SH-SY5Y (cell line): ENCODE data around the gene UBAP1L.

Source experiments
- GATA2 ChIP-seq: IDR thresholded peaks from 2 replicates; pipeline ENCODE4 v1.6.1; 2011; ENCODE audit warnings: mild to moderate bottlenecking, low read depth, low read length
- GATA3 ChIP-seq: IDR thresholded peaks from 2 replicates; pipeline ENCODE4 v1.6.1; 2011; ENCODE audit warnings: low read depth, mild to moderate bottlenecking, low read length, moderate library complexity

- TF ChIP-seq GATA2 (no peak), GATA3 (no peak)
Observed at GRCh38 chr15:65081758-65082157, 33.2 kb downstream of the UBAP1L start.
